A673 (cell line): ENCODE results near the gene LDB2. TPM values are rescaled to one million over a fixed set of nuclear protein-coding genes. Genes with fewer than 3 reads are reported as not detected.
A peak's percentile ranks its signal among the peaks of the same experiment; 100 is the strongest.

ENCODE experiments used
- BruUV-seq: library from RNA; stranded (reverse); fragments of 400-500 nt; replicated peaks from 2 replicates; lab custom pipeline; 2021; lab: Mats Ljungman, UMichigan
- CTCF ChIA-PET: fragments of 300-600 bp; sonication (Branson Sonifier 250); formaldehyde crosslinking; loops from one replicate; lab custom pipeline; 2022; ENCODE audit warnings: antibody characterized with exemption; lab: Charles Lee
- POLR2A ChIA-PET: fragments of 300-600 bp; sonication (Branson Sonifier 250); formaldehyde crosslinking; loops from one replicate; lab custom pipeline; 2022; ENCODE audit warnings: antibody characterized with exemption; ENCODE audit not compliant: low non-redundant PET; lab: Charles Lee
- DNase-seq: peaks from one replicate; pipeline ENCODE4 v3.0.0-alpha.2; 2015; ENCODE audit warnings: low spot score
- H3K27ac ChIP-seq: fragments of 200-600 bp; sonication (generic); 2 replicates; pipeline ENCODE4 v1.5.1; 2016; ENCODE audit warnings: mixed run types, low read depth, mild to moderate bottlenecking, mixed read lengths, antibody characterized with exemption, low read length; ENCODE audit not compliant: poor library complexity, severe bottlenecking
- H3K27me3 ChIP-seq: fragments of 200-600 bp; sonication (generic); replicated peaks from 2 replicates; pipeline ENCODE4 v1.6.1; 2017; ENCODE audit warnings: mixed run types, low read depth, mild to moderate bottlenecking, mixed read lengths, antibody characterized with exemption, low read length; ENCODE audit not compliant: insufficient read depth, poor library complexity
- H3K36me3 ChIP-seq: fragments of 200-600 bp; sonication (generic); 2 replicates; pipeline ENCODE4 v1.6.1; 2016; ENCODE audit warnings: mixed run types, mild to moderate bottlenecking, mixed read lengths, antibody characterized with exemption, low read length; ENCODE audit not compliant: insufficient read depth, poor library complexity, severe bottlenecking
- H3K4me1 ChIP-seq: fragments of 200-600 bp; sonication (generic); 2 replicates; pipeline ENCODE4 v1.6.1; 2017; ENCODE audit warnings: mixed run types, mild to moderate bottlenecking, mixed read lengths, antibody characterized with exemption, low read length; ENCODE audit not compliant: insufficient read depth, poor library complexity, severe bottlenecking
- H3K4me3 ChIP-seq: fragments of 200-600 bp; sonication (generic); 2 replicates; pipeline ENCODE4 v1.5.1; 2016; ENCODE audit warnings: low read depth, mixed run types, mild to moderate bottlenecking, mixed read lengths, low read length; ENCODE audit not compliant: poor library complexity, severe bottlenecking
- H3K9me3 ChIP-seq: fragments of 200-600 bp; sonication (generic); 2 replicates; pipeline ENCODE4 v1.6.1; 2016; ENCODE audit warnings: mixed run types, low read depth, mild to moderate bottlenecking, mixed read lengths, antibody characterized with exemption, low read length; ENCODE audit not compliant: poor library complexity, severe bottlenecking
- CTCF ChIP-seq: fragments of 300-800, 200-600 bp; sonication (generic); conservative IDR thresholded peaks from 2 replicates; pipeline ENCODE4 v1.5.1; 2017; ENCODE audit warnings: low read depth, mild to moderate bottlenecking, antibody characterized with exemption, low read length, moderate library complexity, mixed read lengths
- EZH2 ChIP-seq: fragments of 200-600 bp; sonication (generic); IDR thresholded peaks from 2 replicates; pipeline ENCODE4 v1.6.1; 2017; ENCODE audit warnings: borderline replicate concordance, low read depth, mild to moderate bottlenecking, mixed read lengths, antibody characterized with exemption, low read length; ENCODE audit not compliant: poor library complexity, severe bottlenecking
- intact Hi-C: fragments of 100-400 bp; cut with micrococcal nuclease; formaldehyde crosslinking; loops from one replicate; pipeline ENCODE4 v1.10.0; 2022; ENCODE audit not compliant: unreplicated experiment
- total RNA-seq: library from RNA; stranded (reverse); gene quantifications from 2 replicates; pipeline ENCODE4 v1.2.3, GENCODE V29; 2021

The LDB2 gene
- total RNA-seq, 1 experiment from 2014 or later, result 47.4 TPM

DNA sequence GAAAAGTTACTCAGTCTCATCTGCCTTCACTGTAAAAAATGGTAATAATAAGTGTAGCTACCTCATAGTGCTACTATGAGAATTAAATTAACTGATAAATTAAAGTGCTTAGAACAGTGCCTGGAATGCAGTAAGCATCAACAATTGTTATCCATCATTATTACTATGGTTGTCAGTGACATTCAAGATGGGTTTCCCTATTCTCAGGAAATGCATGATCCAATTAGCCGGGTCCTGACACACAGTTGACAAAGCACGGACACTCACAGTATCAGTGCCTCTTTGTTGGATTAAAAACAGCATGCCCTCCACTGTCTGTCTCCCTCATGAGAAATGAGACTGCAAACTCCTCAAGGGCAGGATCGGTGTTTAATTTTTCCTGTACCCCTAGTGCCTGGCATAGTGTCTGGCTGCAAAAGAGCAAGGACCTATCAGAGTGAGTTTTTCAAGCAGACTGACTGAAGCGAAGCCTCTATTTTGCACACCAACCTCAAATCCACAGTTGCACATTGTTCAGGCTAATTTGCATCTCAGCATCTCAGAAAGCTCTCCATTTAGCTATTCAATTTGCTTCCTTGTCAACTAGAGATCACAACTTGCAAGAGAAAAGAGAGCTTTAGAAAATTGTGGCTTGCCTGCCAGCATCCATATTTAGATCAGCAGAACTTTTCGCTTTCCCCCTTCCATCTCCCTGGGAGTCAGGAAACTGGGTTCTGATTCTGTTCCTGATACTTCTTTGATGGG lies 122.9 kb downstream of the LDB2 start:
- peak; percentile 37 for DNase-seq
- ChIA-PET CTCF (no interaction called here), POLR2A (no interaction called here)
- TF ChIP-seq CTCF (no peak), EZH2 (no peak)
- no peaks in the 10 kb centered on the region for H3K36me3 ChIP-seq
- intact Hi-C loops, result loop anchor here (10.0 kb wide), 1 partner anchor 481 kb away; no protein-coding TSS in a partner anchor
- no peak overlapping the region for H3K4me3 ChIP-seq
- no peak overlapping the region for H3K27ac ChIP-seq
- no peaks in the 10 kb centered on the region for H3K27me3 ChIP-seq
- H3K4me1 ChIP-seq, result peaks cover 41% of the 10 kb centered on the region
- no peaks in the 10 kb centered on the region for H3K9me3 ChIP-seq
- no TSS peak for BruUV-seq

- peak; percentile 65 for DNase-seq
- Histone ChIP-seq H3K27ac (peak overlapping the region; percentile 46), H3K27me3 (no peaks in the 10 kb centered on the region), H3K36me3 (no peaks in the 10 kb centered on the region), H3K9me3 (no peaks in the 10 kb centered on the region), H3K4me1 (peaks cover 37% of the 10 kb centered on the region), H3K4me3 (no peak overlapping the region)
- TF ChIP-seq CTCF (no peak), EZH2 (no peak)
- intact Hi-C loops, result loop anchor here (10.0 kb wide), 1 partner anchor 478 kb away; no protein-coding TSS in a partner anchor
- POLR2A ChIA-PET, result no interaction called here
- CTCF ChIA-PET, result no interaction called here
- no TSS peak for BruUV-seq
Observed at GRCh38 chr4:16772366-16772850, 126.0 kb downstream of the LDB2 start.

DNA sequence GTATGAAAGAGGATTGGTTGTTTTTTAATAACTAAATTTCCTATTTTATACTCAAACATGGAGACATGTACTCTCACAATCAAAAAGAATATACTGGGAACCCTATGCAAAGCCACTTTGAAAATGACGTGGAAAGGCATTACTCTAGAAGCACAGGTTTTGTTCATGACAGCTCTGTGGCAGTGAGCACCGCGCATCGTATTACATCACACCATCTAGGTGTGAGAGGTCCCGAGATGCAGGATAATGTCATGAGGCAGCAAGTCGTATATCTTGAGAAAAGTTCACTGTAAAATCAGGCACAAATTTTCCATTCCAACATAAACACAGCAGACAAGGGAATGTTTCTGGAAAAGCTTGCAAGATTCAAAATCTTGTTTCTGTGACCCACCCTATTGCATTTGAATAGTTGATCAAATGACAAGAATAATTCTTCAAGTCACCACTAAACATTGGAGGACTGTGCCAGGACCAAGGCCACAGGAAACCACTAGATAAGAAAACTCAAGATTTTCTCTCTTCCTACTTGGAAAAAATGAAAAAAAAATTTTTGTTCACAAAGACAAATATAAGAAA lies 127.6 kb downstream of the LDB2 start:
- intact Hi-C loops, result loop anchor here (10.0 kb wide), 1 partner anchor 476 kb away; no protein-coding TSS in a partner anchor
- Histone ChIP-seq H3K27ac (no peak overlapping the region), H3K4me1 (peaks cover 34% of the 10 kb centered on the region), H3K9me3 (no peaks in the 10 kb centered on the region), H3K4me3 (no peak overlapping the region), H3K27me3 (no peaks in the 10 kb centered on the region), H3K36me3 (no peaks in the 10 kb centered on the region)
- POLR2A ChIA-PET, result no interaction called here
- DNase-seq, result no peak
- CTCF ChIA-PET, result no interaction called here
- BruUV-seq, result no TSS peak
- TF ChIP-seq EZH2, result no peak
- TF ChIP-seq CTCF, result no peak
